Skeletal muscle cell (primary cell): Measurements from ENCODE around the gene PCDH15.

ENCODE experiments used
- DNase-seq: peaks from one replicate; pipeline ENCODE4 v3.0.0-alpha.2; 2010; ENCODE audit warnings: low read depth
- H3K4me3 ChIP-seq: 2 replicates; pipeline ENCODE4 v1.5.1; 2011; ENCODE audit warnings: low read depth, mild to moderate bottlenecking, control low read depth, low read length, moderate library complexity

The PCDH15 gene

DNA sequence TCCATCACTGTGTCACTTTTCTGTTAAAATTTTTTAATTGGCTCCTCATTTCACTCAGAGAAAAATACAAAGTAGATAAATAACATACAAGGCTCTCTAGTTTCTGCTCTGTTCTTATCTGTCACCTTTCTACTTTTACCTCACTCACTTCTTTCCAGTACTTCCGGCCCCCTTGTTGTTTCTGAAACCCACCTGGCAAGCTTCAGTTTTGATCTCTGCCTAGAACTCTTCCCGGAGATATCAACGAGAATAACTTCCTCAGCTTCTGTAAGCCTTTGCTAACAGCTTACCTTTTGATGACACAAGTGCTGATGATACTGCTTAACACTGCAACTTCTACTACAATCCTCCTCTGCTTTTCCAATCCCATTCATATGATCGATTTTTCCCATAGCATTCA is 566.2 kb downstream of the PCDH15 start:
- no peak for DNase-seq
- no peak overlapping the region for H3K4me3 ChIP-seq

DNA sequence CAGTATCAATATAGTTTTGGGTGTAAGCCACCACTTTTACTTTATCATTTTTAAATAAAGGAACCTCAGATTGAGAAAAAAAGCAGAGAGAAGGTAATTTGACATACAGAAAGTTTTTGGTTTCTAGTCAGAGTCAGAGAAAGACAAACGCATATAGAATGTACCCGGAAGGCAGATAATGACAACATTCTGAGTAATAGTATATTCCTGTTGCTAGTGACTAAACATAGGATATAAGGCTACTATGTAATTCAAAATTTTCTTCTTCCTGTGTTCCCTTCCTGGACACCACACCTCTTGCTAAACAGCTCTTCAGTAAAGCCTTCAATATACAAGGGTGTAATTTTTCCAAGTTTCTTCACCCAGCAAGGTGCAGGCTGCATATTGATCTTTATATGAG is 597.6 kb downstream of the PCDH15 start:
- no peak overlapping the region for H3K4me3 ChIP-seq
- no peak for DNase-seq

DNA sequence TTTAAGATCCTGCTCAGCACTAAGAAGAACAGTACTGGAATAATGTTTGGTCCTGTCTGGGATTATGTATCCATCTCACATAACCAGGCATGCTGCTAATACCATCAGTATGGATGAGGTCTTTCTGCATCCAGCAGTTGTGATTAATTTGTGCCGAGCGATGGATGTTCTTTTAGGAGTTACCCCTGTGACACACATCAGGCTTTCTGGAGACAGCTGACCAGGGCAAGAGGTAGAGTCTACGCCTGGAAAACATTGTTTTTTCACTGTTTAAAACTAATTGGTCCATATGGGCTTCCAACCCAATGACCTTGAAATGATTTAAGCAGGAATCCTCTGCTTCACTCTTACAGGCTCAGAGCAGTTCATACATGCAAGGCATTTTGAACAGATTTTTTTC is 603.0 kb downstream of the PCDH15 start:
- H3K4me3 ChIP-seq, result no peak overlapping the region
- no peak for DNase-seq

DNA sequence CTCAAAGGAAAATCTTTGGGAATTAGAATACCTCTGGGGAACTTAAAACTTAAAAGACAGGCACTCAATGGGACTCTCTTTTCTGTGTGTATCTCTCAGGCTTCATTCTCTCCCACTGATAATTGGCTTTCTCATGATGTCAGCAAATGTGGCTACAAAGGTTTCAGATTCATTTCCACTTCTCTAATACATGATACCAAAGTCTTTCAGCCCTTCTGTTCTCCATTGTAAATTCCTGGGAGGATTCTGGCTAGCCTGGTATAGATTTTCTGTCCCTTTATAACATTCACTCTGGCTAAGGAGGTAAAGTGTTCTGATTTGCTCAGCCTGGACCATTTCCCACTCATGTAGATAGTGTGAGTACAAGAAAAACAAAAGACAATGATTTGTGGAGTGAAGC is 606.2 kb downstream of the PCDH15 start:
- no peak for DNase-seq
- no peak overlapping the region for H3K4me3 ChIP-seq

DNA sequence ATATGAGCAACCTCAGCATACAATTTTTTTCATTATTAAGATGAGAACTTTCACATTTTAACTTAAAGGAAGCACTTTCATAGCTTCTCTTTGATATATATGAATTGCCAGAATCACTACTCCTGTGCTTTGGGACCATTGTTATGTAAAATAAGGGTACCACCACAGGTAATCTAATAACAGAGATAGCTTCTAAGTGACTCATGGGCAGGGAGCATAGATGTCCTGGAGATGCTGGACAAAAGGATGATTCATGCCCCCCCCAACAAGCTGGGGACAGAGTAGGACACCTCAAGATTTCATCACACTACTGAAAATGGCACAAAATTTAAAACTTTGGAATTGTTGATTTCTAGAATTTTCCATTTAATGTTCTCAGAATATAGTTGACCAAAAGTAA is 641.1 kb downstream of the PCDH15 start:
- no peak overlapping the region for H3K4me3 ChIP-seq
- DNase-seq, result no peak

DNA sequence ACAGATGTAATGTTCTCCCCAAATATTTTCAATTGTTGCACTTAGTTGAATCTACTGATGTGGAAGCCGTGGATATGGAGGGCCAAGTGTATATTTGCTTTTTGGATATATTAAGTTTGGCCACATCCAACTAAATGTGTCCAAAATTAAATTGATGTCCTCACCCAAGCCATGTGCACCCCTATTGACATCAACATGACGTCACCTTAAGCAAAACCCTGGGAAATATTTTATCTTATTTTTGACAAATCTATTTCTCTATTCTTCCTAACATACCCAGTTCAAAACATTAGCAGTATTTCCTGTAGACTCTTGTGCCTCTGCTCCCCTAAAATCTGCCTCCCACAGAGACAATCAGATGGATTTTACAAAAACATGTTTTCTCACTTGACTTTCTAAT is 652.5 kb downstream of the PCDH15 start:
- DNase-seq, result no peak

DNA sequence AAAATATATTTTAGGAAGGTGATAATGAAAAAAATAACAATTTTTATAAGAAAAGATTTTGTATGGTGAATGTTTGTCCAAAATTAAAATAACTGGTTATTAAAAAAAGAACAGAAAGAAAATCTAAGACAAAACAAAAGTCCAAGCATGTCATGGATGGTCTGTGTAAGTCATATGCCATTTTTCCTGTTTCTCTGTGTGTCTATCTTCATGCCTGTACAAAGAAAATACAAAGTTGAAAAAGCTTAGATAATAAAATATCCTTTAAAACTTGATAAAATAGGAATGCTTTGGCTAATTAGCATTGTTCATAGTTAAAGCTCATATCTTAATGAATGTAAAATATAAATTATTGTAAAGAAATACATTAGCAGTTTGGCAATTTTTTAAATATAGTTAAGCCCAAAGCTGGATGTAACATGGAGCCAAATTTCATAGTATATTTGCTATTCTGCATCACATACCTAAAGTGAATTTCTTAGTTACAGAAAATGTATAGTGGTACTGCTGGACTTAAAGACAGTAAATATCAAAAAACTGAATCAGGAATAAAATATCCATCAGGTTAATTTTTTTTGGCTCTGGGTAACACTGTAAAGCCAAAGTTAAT is 661.1 kb downstream of the PCDH15 start:
- no peak overlapping the region for H3K4me3 ChIP-seq
- DNase-seq, result no peak

More for the DNA sequence above, 652.5 kb downstream of the PCDH15 start:
- no peak overlapping the region for H3K4me3 ChIP-seq

DNA sequence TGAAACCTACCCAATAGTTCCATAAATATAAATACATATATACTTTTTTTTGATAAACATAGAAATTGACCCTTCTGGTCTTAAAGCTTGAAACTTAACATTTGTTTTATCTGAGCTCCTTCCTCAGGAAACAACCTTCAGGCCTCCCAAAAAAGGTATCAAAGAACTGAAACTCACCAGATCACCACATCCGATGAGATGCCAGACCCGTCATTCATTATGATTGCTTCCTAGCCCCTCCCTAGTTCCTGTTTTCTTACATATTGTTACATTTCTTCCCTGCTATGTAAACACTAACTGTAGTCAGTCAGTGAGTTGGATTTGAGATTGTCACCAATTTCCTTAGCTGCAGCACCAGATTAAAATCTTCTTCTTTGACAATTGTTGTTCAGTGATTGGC is 663.6 kb downstream of the PCDH15 start:
- DNase-seq, result no peak

DNA sequence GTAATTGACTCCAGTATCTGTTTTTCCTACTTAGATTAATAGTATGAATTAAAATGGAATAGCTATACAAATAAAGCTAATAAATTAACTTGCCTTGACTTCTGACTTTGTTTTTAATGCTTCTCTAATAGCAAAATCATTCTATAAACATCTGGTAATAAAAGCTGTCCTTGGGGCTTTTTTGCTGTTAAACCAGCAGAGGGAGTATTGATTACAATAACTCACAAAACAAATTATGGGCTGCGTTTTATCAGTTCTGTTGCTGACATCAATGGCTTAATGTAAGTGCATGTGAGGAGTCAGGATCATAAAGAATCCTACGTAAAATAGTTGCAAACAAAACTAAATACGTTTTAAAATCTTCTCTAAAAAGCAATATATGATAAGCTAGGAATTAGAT is 667.8 kb downstream of the PCDH15 start:
- DNase-seq, result no peak

More for the DNA sequence above, 663.6 kb downstream of the PCDH15 start:
- no peak overlapping the region for H3K4me3 ChIP-seq

DNA sequence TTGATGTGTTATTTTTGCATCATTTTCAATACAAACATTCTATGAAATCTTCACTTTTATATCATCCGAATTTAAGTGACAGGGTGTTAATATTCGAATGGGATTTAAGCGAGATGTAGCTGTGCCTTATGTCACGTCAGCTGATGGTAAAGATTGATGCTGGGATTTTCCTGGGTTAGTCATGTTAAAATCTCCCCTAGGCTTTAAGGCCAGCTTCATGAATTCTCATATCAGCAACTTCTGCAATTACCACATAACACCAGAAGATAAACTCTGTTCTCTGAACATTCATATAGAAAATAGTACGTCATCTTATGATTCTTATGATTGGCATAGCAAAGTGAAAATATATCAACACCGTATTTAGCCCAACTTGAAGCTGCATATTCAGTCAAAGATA is 669.2 kb downstream of the PCDH15 start:
- DNase-seq, result no peak
- H3K4me3 ChIP-seq, result no peak overlapping the region

More for the DNA sequence above, 667.8 kb downstream of the PCDH15 start:
- H3K4me3 ChIP-seq, result no peak overlapping the region

DNA sequence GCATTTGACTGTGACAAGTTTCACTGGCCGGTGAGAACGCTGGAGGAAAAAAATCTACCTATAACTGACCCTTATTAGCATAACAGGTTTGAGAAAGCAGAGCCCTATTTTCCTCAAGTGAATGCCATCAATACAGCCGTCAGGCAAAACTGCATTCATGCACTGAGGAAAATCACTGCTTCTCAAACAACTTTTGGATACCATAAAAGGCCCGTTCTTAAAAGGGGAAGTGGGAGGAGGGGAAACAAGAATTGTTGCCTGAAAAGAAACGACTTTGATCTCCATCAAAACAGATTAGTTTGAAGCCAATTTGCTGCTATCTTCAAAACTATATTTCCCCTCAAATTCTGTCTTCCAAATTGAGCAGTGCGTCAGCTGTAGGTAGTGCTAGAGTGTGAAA is 670.6 kb downstream of the PCDH15 start:
- H3K4me3 ChIP-seq, result no peak overlapping the region
- no peak for DNase-seq

DNA sequence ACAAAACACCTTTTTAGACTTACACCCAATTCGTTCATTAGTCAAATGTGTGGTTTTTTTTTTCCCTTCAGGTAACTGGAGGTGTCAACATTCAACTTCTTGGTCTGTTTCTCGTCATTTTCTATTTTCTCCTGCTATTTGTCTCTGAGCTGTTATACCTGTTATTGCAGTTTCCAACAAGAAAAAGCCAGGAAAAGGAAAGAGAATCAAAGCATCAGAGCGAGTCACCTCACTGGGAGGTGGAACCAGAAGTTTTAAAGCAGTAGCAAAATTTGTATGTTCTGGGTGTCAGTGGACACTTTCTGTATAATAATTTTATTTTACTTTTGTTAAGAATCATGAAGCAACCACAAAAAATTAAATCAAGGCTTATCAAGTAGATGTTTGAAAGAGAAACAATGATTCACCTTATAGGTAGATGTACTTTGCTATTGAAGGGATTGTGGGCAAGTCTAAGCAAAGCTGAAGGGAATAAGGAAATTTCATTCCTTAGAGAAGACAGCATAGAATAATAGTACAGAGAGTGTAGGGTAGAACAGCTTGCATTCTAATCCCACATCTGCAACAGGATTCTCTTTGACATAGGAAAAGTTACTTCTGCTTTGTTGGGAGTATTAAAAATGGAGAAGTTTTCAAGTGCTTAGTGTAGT is 675.8 kb downstream of the PCDH15 start:
- DNase-seq, result no peak
- no peak overlapping the region for H3K4me3 ChIP-seq

DNA sequence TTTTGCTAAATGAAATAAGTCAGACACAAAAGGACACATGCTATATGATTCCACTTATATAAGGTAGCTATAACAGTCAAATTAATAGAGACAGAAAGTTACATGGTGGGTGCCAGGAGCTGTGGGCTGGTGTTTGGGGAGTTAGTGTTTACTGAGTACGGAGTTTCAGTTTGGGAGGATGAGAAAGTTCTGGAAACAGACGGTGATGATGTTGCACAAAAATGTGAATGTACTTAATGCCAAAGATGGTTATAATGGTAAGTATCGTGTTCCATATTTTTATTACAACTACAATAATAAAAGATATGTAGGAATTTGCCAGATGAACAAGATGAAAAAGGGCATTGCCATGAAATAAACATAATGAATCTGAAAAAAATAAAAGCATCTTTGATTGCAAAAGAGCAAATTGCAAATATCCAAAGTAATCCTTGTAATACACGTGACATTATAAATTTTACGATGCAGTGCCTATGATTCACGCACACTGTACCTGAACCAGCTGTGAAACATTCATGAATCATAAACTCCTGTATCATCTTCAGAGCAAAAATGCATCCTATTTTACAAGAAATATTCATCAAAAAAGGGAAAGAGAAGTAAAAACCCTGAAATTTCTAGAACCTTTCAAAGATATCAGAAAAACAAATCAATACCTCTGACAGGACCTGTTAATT is 676.7 kb downstream of the PCDH15 start:
- DNase-seq, result no peak
- H3K4me3 ChIP-seq, result no peak overlapping the region

DNA sequence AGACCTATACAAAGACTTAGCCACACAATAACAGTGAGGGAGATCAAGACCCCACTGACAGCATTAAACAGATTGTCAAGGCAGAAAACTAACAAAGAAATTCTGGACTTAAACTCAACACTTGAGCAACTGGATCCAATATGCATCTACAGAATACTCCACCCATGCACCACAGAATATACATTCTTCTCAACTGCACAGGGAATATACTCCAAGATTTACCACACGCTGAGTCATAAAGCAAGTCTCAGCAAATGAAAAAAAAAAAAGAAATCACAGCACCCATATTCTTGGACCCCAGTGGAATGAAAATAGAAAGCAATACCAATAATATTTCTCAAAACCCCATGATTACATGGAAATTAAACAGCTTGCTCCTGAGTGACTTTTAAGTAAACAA is 680.2 kb downstream of the PCDH15 start:
- no peak overlapping the region for H3K4me3 ChIP-seq
- no peak for DNase-seq

DNA sequence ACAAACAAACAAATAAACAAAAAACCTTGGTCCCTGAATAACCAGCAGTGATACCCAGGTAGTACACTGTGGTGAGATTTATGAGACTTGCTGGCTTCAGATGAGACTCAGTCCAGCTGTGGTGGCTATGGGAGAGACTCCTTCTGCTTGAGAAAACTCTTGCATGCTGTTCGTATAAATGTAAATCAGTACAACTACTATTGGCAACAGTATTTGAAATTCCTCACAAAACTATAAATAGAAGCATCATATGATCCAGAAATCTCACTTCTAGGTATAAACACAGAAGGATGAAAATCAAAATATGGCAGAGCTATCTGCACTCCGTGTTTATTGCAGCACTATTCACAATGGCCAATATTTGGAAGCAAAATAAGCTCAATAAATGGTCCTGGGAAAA is 692.1 kb downstream of the PCDH15 start:
- no peak for DNase-seq
- H3K4me3 ChIP-seq, result no peak overlapping the region

DNA sequence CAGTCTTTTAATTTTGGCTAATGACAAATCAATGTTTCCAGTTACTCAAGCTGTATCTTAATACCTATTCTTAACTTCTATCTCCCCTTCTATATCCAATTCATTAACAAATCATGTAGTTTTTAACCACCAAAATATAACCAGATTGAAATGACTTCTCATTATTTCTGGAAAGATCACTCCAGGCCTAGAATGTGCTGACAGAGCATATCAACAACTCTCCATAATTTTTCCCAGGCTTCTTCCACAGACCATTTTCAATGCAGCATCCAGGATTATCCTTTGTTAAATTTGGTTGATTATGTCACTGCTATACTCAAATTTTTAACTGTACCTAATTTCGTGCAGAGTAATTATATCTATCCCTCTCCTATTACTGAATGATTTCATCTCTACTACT is 704.1 kb downstream of the PCDH15 start:
- no peak for DNase-seq
- H3K4me3 ChIP-seq, result no peak overlapping the region

DNA sequence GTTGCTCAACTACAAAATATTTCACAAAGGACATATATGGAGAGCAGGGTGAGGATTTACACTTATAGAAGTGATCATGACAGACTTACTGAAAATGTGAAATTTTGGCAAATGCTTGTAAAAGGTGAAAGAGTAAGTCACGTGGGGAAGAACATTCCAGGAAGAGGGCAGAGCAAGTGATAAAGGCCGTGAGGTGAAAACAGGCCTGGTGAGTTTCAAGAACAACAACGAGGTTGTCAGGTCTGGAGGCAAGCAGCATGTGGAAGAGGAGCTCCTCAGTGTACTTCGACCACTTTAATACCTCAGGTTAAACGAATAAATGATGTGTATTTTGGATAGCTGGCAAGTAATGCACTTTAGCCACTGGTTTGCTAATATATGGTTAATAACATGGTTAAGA is 706.7 kb downstream of the PCDH15 start:
- no peak overlapping the region for H3K4me3 ChIP-seq
- no peak for DNase-seq

DNA sequence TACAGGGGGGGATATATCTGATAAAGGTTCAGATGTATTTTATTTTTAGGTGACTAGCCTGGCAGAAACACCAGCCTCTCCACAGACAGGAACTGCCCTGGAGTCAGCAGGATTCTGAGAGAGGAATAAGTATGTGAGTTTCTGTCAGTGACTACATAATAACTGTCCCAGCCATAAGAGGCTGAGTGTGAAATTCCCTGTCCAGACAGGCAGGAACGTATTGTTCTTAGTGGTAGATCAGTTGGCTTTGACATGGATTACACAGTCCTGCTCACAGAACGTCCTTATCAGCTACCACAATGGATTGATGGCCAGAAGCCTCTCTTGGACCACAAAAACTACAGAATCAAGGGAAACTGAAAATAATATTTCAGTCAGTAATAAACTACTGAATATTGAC is 709.8 kb downstream of the PCDH15 start:
- H3K4me3 ChIP-seq, result no peak overlapping the region
- DNase-seq, result no peak

DNA sequence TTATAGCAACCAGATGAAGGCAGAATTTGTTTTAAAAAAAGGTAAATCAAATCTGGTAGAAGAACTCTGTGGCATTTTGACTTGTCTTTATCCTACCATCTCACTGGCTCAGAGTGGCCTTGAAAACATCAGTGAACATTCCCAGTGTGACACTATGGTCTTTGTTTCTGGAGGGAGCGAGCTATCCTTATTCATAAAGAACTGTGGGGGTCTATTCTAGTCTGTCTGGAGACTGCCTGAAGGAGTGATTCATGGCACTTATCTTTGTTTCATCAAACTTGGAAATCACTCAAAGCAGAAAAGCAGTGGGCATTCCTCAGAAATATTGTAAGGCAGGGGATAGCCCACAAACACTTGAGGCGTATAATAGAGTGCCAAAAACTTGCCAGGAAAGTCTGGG is 719.1 kb downstream of the PCDH15 start:
- no peak overlapping the region for H3K4me3 ChIP-seq
- DNase-seq, result no peak

DNA sequence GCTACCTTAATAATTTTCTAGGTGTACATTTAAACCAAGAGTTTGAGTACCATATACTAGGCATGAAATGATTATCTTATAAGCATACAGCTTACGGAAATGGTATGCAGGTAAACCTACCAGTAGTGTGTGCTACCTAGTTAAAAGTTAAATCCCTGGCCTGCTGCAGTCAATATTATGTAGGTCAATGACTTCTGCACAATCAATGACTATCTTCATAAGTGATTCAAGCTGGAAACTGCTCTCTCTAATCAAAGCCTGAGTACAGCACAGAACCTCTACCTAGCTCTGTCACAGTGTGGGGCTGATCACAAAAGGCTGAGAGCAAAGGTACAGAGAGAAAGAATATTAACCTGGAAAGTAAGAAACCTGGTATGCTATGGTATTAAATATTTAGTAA is 733.7 kb downstream of the PCDH15 start:
- no peak for DNase-seq

DNA sequence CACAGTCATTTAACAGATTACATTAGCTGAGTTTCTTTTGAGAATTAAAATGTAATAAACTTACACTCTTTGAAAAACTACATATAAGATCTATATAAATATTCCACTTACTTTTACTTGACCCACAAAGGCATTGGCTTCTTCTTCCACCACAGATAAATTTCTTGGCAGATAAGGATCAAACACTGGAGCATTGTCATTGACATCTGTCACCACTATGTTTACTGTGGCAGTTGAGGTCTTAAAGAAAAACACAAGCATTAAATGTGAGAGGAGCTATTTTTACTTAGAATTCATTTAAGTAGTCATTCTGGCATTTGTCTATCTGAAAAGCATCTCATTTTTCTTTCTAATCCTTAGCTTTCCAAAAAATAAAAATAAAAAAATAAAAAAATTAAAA is 734.4 kb downstream of the PCDH15 start:
- no peak for DNase-seq
- no peak overlapping the region for H3K4me3 ChIP-seq

More for the DNA sequence above, 733.7 kb downstream of the PCDH15 start:
- no peak overlapping the region for H3K4me3 ChIP-seq
